H1 (cell line): ENCODE results near the gene MTMR10.

Source experiments
- BCL11A ChIP-seq, 2 experiments: IDR thresholded peaks; one replicate each; pipeline ENCODE4 v1.6.1; 2011; ENCODE audit warnings: low read depth in 2 of 2, low read length in 2 of 2, mild to moderate bottlenecking in 2 of 2
- BRCA1 ChIP-seq: IDR thresholded peaks from 2 replicates; pipeline ENCODE4 v1.6.1; 2012; ENCODE audit warnings: low read depth, low read length, improper control_type of control experiment
- EP300 ChIP-seq, 2 experiments: IDR thresholded peaks; 1 replicate in 1 of 2; 2 replicates in 1 of 2; pipeline ENCODE4 v1.6.1; 2011 to 2012; ENCODE audit warnings: low read depth in 2 of 2, low read length in 2 of 2, mild to moderate bottlenecking in 2 of 2, borderline replicate concordance in 1 of 2, inconsistent platforms in 1 of 2, moderate library complexity in 1 of 2
- FOSL1 ChIP-seq: IDR thresholded peaks from 2 replicates; pipeline ENCODE4 v1.6.1; 2011; ENCODE audit warnings: mild to moderate bottlenecking, low read depth, low read length, moderate library complexity; ENCODE audit not compliant: insufficient read depth
- JUND ChIP-seq: IDR thresholded peaks from 2 replicates; pipeline ENCODE4 v1.6.1; 2011; ENCODE audit warnings: mild to moderate bottlenecking, improper control_type of control experiment, low read length
- POLR2AphosphoS5 ChIP-seq: IDR thresholded peaks from 2 replicates; pipeline ENCODE4 v1.6.1; 2011; ENCODE audit warnings: low read depth, low read length
- RXRA ChIP-seq: IDR thresholded peaks from 2 replicates; pipeline ENCODE4 v1.6.1; 2011; ENCODE audit warnings: low read depth, mild to moderate bottlenecking, low read length, moderate library complexity; ENCODE audit not compliant: insufficient read depth
- SP1 ChIP-seq: IDR thresholded peaks from 2 replicates; pipeline ENCODE4 v1.6.1; 2011; ENCODE audit warnings: low read depth, low read length
- TEAD4 ChIP-seq: IDR thresholded peaks from 2 replicates; pipeline ENCODE4 v1.6.1; 2012; ENCODE audit warnings: low read depth, low read length, inconsistent platforms, mixed read lengths
- YY1 ChIP-seq: IDR thresholded peaks from 2 replicates; pipeline ENCODE4 v1.6.1; 2011; ENCODE audit warnings: low read depth, mild to moderate bottlenecking, low read length
- TF ChIP-seq, protein P1 (sequence below), 3 experiments: IDR thresholded peaks; 1 replicate in 2 of 3; 2 replicates in 1 of 3; pipeline versions ENCODE4 v1.5.1 to v1.6.1; 2011; ENCODE audit warnings: low read length in 3 of 3, mild to moderate bottlenecking in 3 of 3, inconsistent platforms in 2 of 3, low read depth in 1 of 3, moderate library complexity in 1 of 3; ENCODE audit not compliant: insufficient read depth in 1 of 3; ENCODE audit errors: control extremely low read depth in 1 of 3

- TF ChIP-seq BRCA1, result no peak
- no peak for TF ChIP-seq EP300 (IDR thresholded peaks at IDR 0.05; ENCODE audit: borderline replicate concordance in 1 of 2, low read depth in 2 of 2, low read length in 2 of 2)
- no peak for TF ChIP-seq BCL11A (IDR thresholded peaks at IDR 0.05; ENCODE audit: low read depth in 2 of 2, low read length in 2 of 2)
- TF ChIP-seq FOSL1, result no peak
- TF ChIP-seq JUND, result no peak
- no peak for TF ChIP-seq POLR2AphosphoS5
- TF ChIP-seq, protein P1, sequence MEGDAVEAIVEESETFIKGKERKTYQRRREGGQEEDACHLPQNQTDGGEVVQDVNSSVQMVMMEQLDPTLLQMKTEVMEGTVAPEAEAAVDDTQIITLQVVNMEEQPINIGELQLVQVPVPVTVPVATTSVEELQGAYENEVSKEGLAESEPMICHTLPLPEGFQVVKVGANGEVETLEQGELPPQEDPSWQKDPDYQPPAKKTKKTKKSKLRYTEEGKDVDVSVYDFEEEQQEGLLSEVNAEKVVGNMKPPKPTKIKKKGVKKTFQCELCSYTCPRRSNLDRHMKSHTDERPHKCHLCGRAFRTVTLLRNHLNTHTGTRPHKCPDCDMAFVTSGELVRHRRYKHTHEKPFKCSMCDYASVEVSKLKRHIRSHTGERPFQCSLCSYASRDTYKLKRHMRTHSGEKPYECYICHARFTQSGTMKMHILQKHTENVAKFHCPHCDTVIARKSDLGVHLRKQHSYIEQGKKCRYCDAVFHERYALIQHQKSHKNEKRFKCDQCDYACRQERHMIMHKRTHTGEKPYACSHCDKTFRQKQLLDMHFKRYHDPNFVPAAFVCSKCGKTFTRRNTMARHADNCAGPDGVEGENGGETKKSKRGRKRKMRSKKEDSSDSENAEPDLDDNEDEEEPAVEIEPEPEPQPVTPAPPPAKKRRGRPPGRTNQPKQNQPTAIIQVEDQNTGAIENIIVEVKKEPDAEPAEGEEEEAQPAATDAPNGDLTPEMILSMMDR (IDR thresholded peaks at IDR 0.05; ENCODE audit: control extremely low read depth in 1 of 3, insufficient read depth in 1 of 3, low read depth in 1 of 3, low read length in 3 of 3), result no peak
- no peak for TF ChIP-seq SP1
- no peak for TF ChIP-seq RXRA
- TF ChIP-seq YY1, result no peak
- TF ChIP-seq TEAD4, result no peak
These were observed 102.2 kb downstream of the MTMR10 start for GRCh38 chr15:30889196-30889595.
